VCaP (cell line): Measurements from ENCODE around the gene REG4.
"Not testable (repeated sequence)": the region's sequence is repeated elsewhere in the genome, so short reads cannot be mapped to it uniquely, and the experiment has no call there.

Experiments
- H3K27ac ChIP-seq: fragments of 450-650 bp; 2 replicates; pipeline ENCODE4 v1.5.1; 2017
- TF ChIP-seq, protein P1 (sequence below): fragments of 450-650 bp; conservative IDR thresholded peaks from 2 replicates; pipeline ENCODE4 v1.5.1; 2017; ENCODE audit warnings: mild to moderate bottlenecking, moderate library complexity

The REG4 gene

DNA sequence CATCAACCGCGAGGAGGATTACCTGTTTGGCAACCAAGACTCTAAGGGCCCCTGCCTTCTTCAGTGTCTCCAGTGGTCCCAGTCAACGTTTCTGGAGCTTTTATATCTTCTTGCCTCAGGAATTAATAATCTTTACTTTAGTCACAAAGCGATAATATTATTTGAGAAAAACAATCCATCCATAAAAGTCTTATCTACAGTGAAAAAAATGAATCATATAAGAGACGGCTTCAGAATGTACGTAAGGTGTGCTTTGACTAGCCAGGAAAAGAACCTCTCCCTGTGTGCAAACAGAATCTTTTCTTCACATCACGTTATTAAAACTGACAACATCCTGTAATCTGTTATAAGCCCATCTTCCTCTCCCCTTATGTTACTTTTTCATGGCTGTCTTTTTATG, at the start of gene REG4:
Gene REG4, minus strand, starts transcription at position 74 of the 400 bp plus-strand sequence. CDS start 2,691 bp downstream, outside the sequence.
- TF ChIP-seq, protein P1, sequence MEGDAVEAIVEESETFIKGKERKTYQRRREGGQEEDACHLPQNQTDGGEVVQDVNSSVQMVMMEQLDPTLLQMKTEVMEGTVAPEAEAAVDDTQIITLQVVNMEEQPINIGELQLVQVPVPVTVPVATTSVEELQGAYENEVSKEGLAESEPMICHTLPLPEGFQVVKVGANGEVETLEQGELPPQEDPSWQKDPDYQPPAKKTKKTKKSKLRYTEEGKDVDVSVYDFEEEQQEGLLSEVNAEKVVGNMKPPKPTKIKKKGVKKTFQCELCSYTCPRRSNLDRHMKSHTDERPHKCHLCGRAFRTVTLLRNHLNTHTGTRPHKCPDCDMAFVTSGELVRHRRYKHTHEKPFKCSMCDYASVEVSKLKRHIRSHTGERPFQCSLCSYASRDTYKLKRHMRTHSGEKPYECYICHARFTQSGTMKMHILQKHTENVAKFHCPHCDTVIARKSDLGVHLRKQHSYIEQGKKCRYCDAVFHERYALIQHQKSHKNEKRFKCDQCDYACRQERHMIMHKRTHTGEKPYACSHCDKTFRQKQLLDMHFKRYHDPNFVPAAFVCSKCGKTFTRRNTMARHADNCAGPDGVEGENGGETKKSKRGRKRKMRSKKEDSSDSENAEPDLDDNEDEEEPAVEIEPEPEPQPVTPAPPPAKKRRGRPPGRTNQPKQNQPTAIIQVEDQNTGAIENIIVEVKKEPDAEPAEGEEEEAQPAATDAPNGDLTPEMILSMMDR: no peak
- no peak within 1 kb of the TSS for H3K27ac ChIP-seq

DNA sequence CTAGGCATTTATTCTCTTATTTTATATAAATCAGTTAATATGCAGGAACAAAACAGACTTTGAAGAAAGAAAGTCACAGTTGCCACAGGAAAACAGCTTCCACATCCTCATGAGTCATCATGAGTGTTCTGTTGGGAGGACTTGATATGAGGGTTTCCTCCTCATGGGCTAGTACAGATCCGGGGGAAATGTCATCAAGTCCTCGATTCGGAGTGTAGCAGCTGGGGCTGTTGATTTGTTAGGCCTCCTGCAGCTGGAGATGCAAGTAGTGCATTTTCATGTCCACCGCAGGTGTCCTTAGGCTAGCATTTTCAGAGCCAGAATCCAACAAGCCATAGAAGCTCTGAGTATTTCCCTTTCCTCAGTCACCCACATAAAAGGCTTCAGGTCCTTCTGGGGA, 48.4 kb upstream of the REG4 start:
- TF ChIP-seq, protein P1: no peak
- no peak overlapping the region for H3K27ac ChIP-seq

DNA sequence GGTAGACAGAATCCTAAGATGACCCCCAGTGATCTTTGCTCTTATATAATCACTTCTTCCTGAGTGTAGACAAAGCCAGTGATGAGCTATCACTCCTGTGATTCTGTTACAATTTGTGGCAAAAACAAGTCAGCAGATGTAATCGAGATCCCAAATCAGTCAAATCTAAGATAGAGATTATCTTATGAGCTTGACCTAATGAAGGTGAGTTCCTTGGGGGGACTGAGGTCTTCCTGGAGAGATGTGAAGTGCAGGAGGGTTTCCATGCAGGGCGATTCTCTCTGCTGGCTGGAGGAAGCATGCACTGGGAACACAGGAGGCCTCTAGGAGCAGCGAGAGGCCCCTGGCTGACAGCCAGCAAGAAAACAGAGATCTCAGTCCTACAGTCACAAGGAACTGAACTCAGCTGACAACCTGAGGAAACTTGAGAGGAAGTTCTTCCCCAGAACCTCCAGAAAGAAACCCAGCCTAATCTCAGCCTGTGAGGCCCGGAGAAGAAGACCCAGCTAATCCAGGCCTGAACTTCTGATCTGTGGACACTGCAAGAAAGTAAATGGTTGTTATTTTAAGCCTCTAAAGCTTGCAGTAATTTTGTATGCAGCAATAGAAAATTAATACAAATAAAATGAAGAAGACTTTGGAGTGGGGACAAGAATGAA, 47.4 kb upstream of the REG4 start:
- not testable (repeated sequence) for H3K27ac ChIP-seq

DNA sequence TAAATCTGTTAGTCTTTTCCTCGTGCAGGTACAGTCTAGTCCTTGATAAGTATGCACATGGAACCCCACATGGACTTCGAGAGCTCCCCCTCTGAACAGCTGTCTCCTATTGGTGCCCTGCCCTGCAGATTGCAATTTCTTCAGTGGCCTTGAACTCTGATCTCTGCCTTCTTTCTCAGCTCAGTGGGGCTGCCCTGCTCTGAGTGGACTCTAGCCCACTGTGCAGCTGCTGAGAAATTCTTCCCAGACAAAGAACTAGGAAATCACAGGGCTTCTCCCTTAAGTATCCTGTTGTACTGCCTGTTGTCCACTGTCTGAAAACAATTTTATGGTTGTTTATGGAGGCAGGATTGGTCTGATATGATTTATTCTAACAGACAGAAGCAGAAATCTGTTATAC, 46.9 kb upstream of the REG4 start:
- TF ChIP-seq, protein P1: no peak
- no peak overlapping the region for H3K27ac ChIP-seq

DNA sequence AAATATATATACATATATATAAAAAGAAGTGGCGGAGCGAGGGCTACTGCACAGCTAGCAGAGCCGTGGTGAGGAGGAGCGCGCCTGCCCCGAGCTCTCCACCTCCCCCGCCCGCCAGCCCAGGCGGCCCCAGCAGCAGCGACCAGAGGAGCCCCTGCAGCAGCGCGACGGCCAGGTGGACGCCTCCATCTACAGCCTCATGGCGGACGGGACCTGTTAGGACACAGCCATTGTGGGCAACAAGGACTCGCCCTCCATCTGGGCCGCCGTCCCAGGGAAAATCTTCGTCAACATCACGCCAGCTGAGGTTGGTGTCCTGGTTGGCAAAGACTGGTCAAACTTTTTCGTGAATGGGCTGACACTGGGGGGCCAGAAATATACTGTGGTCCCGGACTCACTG, 41.9 kb upstream of the REG4 start:
- H3K27ac ChIP-seq: no peak overlapping the region
- TF ChIP-seq, protein P1: no peak

DNA sequence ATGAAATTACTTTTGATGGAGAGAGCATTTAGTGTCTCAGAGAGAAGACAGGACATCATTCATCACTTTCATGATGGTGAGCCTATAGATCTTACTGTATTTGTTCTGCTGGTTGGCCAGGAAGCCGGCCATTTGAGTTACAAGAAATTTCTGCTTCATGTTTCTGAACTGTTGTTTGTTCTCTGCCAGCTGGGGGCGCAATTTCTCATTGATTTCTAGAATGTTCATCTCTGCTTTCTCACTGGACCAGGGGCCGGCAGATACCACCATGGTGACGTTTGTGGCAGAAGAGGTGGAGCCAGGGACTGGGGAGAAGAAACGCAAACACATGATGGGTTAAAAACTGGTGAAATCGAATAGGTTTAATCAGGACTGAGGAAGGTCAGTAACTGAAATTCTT, 32.9 kb upstream of the REG4 start:
- not testable (repeated sequence) for H3K27ac ChIP-seq

DNA sequence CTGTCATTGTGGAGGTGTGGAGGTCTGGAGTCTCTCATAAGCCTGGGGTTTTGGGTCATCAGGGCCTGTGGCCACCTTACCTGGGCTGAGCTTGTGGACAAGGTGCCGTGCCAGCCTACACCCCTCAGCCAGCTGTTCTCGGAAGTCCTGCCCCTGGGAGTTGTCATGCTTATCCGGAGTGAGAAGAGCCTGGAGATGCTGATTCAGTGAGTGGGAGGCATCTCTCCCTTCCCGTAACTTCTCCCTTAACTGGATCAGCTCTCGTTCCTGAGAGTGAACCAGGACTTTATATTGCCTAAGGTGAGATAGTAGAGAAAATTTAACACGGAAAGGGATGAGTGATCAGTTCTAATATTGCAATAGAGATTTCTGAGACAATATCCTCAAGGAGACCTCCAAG, 30.0 kb upstream of the REG4 start:
- H3K27ac ChIP-seq: no peak overlapping the region
- TF ChIP-seq, protein P1: no peak

DNA sequence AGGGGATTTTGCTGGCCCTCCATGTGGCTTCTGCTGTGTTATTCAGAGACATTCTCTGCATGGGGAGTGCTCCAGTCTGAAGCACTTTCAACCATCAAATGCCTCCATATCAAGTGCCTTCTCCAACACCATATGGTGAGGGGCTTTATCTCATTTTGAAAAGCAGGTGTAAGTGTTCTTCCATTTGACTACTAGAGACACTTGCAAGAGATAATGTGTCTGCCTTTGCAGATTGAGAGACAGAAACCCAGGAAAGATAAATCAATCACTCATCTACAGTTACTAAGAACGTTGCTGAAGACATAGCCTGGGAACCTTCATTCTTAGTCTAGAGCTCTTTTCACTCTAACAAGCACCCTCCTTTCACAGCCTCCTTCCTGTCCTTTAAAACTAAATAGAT, 29.5 kb upstream of the REG4 start:
- TF ChIP-seq, protein P1: no peak
- H3K27ac ChIP-seq: no peak overlapping the region

DNA sequence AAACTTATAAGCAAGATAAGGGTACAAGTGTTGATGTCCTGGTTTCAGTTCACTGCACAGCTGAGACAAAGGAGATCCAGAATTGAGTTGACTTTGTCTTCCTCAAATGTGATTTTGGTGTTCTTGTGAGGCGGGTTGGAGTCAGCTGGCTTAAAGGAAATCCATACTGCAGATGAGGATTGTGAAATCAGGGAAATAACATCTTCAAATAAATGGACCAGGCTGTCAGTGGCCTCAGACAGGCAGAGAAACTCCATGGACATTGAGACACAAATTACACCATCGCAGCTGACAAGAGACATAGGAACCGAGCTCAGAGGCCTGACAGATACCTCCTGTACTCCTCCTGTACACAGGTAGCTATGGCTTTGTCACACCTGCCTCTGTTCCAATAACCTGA, 27.0 kb upstream of the REG4 start:
- no peak overlapping the region for H3K27ac ChIP-seq
- TF ChIP-seq, protein P1: no peak
